Myocyte (in vitro differentiated cells): ENCODE measurements around the gene EPB41L4B. TPM values are rescaled to one million over a fixed set of nuclear protein-coding genes. Genes with fewer than 3 reads are reported as not detected.
"Not testable (repeated sequence)": the region's sequence is repeated elsewhere in the genome, so short reads cannot be mapped to it uniquely, and the experiment has no call there.

Experiments
- DNase-seq: peaks from one replicate; pipeline ENCODE4 v3.0.0-alpha.2; 2012; ENCODE audit warnings: low read depth
- total RNA-seq: library from RNA; depleted of rRNA; stranded (reverse); fragments of >200 nt; gene quantifications from 2 replicates; pipeline ENCODE4 v1.2.3, GENCODE V29; 2014

Gene EPB41L4B
- total RNA-seq, 1 donor from 2014 or later = 0.70 TPM

DNA sequence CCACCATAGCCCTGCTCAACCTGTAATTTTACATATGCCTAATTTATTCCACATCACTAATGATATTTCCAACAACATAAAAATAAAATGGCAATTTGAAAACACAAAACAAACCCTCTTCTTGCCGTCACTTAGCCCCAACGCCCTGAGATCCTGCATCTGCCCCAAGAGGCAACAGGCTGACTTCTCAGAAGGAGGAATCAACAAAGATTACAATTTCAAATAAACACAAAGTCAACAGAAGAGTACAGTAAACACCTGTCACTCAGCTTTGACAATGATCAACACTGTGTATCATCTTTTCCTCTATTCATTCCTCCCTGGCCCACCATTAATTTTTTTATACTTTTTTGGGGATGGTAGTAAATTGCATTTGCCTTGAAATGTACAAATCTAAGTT, 19.8 kb downstream of the EPB41L4B start:
- DNase-seq = no peak

DNA sequence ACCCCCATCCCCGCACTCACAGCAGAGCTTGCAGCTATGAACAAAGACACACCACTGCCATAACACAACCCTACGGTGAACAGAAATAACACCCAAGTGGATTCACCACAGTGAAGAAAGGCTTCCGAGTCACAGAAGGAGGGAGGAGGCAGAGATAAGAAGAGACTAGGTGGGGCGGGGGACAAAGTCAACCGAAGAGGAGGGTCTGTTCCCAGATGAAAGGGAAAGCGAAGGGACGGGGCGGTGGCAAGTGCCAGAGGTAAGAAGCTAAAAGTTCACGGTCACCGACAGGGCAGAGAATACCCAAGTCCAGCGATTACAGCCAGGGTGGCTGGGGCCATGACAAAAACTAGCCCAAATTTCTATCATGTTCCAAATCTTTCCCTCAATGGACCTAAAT, 21.0 kb downstream of the EPB41L4B start:
- no peak for DNase-seq

DNA sequence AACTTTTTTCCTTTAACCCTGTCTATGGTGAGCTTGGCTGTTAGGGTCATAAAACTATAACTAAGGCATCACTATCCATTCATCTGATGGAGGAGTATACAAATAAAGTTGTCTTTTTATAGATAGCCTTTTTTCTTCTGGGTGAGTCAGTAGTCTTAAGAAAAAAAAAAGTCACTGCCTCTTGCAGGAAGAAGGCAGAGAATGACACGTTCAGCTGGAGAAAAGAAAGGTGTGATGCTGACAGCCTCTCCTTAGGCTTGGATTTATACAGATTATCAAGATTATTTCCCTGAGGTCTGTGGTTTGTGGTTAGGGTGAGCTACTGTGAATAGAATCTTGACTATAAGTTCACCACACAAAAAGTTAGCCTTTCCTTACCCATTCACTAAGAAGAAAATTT, 23.0 kb downstream of the EPB41L4B start:
- DNase-seq = no peak

DNA sequence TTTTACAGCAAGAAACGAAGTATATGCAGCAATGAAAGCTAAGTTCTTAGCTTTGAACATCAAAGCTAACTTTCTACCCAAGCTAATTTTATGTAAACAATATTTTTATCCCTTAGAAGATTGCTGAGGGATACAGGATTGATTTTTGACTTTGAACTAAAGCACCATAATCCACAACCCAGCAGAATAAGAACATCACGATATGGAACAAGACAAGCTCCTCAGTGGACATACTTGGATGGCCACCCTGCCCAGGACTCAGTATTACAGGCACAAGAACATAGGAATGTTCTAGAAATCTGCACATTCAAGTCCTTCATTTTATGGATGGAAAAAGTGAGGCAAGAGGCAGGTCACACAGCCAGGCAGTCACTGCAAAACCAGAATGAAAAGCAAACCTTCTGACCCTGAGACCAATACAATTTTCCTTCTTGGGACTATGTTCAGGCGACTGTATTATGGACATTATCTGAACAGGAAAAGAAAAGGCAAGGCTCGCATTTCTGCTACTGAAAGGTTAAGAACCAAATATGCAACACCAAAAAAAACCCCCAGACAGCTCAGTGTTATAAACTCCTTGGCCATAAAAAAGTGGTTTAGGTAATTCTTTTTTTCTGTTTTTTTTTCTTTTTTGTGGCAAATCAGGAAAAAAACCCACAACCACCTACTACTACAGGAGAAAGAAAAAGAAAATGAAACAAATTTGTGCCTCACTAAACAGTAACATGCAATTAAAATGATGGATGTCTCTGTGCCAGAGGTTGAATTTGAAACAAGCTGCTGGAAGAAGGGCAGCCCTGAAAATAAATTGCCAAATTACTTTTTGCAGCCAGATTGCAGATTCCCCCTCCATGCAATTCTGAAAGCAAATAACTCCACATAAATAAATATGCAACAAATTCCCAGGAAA, 25.4 kb downstream of the EPB41L4B start:
- no peak for DNase-seq

DNA sequence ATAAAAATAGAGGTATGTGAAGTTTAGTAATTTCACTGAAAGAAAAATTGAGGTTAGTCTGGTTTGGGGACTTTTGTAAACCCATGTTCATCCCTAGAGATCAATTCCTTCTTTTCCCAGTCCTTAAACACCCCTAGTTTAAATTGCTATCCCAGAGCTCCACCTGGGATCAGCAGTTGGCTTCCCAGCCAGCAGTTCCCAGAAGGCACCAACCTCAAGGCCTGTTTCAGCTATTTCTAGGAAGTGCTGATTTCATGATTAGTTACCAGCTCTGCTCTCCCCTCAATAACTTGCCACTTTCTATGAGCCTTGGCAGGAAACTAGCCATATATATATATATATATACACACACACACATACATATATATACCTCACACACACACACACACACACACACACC, 30.5 kb downstream of the EPB41L4B start:
- DNase-seq = no peak

DNA sequence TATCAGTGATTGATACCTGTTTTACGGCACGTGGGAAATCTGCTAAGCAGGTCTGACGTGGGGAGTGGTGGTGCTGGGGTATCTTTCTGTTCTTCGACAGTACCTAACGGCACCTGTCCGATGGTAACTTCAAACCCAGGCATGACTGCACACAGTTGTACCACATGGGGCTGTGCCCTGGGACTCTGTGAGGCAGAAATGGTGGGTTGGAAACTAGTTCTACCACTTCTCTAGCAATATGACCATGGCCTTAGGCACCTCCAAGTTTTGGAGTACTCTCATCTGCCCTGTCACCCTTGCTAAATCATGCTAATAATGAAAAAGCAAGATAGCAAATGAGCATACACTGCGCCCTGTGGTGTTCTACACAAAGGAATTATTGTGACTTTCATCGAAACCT, 30.9 kb downstream of the EPB41L4B start:
- DNase-seq = no peak

DNA sequence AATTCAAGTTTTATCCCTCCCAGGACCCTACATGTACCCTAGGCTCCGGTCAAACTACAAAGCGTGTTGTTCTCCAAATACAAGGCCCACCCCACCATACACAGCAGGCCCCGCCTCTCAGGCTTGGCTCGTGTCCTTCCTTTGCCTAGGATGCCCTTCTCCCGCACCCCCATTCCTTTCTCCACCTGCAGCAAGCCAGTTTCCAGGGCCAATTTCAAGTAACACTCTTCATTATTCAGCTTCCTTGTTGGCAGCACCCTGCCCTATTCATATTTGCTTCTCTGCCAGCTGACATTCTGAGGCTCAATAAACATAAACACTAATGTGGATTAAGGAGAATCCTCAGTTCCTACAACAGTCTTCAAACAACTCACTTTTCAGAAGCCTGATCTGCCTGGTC, 31.7 kb downstream of the EPB41L4B start:
- DNase-seq = no peak

DNA sequence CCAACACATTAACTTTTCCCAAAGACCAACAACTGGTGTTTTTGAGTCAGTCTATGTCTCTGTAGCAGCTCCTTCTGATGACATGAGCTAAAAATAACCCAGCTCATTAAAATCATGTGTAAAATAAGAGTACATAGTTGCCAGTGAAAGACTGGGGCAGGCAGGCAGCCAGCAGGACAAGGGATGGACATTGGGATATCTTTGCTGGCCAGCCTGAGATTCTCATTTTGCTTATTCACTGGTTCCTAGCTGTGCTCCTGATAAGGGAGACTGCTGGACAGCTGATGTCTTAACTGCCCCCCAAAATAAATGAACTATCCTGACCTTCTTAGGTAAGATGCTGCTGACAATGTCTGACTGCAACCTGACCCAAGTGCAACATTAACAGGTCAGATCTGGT, 33.9 kb downstream of the EPB41L4B start:
- peak; percentile 59 for DNase-seq

DNA sequence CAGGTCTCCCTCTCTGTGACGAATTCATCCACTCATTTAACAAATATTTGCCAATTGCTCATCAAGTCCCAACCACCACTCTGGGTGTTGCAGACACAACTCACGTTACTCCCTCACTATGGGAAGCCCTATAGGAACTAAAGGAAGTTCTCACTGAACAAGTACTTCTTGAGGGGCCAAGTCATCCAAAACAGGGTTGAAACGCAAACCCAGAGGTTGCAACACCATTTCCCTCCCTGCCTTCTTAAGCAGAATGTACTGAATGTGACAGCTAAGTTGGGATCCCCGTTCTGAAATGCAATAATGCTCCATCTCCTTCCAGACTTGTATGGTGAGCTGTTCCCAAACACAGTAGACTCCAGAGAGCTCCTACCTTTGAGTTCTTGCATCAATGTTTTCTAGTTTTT, 34.3 kb downstream of the EPB41L4B start:
- peak; percentile 9 for DNase-seq

DNA sequence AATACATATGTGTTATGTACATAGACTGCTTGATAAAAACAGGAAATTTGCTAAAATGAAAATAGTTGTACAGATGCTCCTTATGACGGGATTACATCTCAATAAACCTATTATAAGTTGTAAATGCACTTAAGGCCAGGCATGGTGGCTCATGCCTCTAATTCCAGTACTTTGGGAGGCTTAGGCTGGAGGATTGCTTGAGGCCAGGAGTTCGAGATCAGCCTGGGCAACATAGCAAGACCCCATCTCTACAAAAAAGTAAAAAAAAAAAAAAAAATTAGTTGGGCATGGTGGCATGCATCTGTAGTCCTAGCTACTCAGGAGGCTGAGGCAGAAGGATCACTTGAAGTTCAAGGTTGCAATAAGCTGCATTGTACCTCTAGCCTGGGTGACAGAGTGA, 37.2 kb downstream of the EPB41L4B start:
- not testable (repeated sequence) for DNase-seq

DNA sequence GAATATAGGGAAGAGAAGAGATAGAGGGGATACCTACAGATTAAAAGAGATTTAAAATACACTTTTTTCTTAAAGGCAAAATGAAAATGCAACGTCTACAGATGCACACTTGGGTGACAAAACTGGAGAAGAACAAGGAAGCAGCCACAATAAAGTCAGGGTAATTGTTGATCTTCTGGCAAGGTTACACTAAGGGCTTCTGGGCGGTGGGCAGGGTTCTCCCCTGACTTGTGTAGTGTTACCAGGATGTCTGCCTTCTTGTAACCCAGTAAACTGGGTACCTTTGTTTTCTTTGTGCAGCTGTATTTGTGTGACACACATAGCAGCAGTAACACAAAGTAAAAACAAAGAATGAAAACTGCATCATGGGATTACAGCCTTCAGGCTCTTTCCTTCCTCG, 37.8 kb downstream of the EPB41L4B start:
- DNase-seq = no peak

DNA sequence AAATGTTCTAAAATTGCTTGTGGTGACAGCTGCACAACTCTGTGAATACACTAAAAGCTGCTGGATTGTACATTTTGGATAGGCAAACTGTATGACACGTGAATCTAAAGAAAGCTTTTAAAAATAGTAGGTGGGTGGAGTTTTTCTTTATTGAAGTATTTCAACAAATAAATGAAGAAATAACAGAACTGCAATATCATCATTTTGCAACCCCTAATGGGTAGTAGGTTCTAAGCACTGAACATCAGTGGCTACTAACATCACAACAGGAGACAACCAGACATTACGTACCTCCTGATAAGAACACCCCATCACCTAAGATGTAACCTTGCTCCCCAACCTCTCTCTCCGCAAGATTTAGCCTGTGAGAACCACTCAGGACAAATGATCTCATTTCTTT, 38.6 kb downstream of the EPB41L4B start:
- DNase-seq = no peak

DNA sequence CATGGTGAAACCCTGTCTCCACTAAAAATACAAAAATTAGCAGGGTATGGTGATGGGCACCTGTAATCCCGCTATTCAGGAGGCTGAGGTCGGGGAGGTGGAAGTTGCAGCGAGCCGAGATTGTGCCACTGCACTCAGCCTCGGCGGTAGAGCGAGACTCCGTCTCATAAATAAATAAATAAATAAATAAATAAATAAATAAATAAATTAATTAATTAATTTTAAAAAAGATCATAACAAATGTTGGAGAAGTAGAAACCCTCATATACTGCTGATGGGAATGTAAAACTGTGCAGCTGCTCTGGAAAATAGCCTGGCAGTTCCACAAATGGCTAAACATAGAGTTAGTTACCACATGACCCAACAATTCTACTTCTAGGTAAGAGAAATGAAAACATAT, 39.3 kb downstream of the EPB41L4B start:
- DNase-seq = peak; percentile 16

DNA sequence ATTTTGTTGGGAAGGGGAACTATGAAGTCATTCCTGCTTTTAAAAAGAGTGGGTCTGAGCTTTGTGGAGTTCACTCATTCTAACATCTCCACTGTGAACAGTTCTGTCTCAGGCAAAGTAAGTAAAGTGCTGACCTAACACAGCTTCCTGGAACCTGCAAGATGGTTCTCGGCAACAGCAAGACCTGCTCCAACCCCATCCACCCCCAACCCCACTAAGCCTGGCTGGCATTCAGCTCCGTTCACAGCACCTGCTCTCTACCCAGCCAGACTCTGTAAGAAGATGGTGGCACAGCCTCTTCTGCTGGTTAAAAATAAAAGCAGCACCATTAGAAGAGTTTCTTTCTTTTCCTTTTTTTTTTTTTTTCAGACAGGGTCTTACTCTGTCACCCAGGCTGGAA, 42.0 kb downstream of the EPB41L4B start:
- DNase-seq = peak; percentile 31

DNA sequence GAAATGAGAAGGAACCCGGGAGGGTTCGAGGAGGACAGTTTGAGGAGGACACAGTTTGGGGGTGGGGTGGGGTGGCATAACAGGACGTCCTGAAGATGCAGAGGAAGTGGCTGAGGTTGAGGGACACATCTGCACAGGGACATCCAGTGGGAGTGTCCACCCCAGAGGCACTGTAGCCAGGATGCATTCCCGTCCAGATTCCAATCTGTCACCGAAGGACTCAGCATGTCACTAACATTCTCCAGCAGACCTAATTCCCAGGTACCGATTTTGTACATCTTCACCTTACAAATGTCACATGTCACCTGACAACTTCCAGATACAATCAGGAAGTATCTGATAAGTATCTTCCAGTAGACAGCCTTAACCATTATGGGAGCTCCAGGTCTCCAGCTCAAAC, 42.6 kb downstream of the EPB41L4B start:
- DNase-seq = no peak

DNA sequence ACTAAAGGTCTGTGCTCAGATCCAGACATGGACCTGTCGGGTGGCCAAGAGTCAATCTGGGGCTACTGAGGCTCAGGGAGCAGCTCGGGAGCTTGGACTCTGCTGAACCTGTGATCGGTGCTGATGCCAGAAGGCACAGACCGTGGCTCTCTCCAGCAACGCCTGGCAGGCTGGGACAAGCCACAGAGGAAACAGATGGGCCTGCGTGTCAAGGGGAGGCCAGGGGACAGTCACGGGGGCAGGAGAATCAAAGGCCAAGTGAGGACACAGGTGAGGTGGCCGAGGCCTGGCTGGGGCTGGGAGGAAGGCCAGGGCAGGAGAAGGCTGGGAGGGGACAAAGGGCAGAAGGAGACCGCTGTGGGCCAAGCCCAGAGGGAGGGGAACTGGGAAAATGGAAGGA, 43.4 kb downstream of the EPB41L4B start:
- peak; percentile 58 for DNase-seq

DNA sequence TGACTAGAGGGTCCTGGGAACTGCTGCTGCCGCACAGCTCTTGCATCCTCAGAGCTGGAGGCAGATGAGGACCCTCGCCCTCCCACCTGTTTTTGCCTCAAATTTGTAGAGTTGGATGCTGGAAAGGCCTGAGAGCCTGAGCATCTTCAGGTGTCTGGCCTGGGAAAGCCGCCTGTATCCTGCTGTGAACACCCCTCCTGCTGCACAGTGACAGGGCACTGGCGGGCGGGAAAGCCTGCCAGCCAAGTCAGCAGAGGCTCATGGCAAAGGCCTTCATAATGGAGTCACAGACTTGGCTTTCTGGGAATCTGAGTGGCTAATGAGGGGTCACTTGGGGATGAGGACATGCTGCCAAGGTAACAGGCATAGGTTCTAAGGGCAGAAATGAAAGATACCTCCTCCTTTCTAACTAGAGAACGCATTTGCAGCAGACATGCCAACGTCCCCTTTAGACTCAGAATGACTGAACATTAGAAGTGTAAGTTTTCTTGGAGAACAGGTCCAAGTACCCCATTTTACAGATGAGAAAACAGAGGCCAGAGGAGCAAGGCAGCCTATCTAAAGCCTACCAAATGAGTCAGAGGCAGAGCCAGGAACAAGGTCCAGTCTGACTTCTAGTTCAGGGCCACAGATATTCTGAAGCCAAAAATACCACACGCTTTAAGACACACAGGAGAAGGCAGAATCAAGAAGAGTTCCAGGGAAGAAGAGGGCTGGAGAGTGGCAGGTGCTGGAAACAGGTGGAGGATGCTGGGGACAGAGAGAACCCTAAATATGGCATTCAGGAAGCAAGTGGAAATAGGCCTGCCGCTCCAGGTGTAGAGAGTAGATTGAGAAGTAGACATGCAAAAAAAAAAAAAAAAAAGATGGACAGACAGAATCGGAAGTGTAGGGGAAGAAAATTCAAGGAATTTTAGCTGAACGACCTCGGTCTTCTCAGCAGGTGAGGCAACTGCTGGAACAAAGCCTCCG, 44.1 kb downstream of the EPB41L4B start:
- peak; percentile 45 for DNase-seq

DNA sequence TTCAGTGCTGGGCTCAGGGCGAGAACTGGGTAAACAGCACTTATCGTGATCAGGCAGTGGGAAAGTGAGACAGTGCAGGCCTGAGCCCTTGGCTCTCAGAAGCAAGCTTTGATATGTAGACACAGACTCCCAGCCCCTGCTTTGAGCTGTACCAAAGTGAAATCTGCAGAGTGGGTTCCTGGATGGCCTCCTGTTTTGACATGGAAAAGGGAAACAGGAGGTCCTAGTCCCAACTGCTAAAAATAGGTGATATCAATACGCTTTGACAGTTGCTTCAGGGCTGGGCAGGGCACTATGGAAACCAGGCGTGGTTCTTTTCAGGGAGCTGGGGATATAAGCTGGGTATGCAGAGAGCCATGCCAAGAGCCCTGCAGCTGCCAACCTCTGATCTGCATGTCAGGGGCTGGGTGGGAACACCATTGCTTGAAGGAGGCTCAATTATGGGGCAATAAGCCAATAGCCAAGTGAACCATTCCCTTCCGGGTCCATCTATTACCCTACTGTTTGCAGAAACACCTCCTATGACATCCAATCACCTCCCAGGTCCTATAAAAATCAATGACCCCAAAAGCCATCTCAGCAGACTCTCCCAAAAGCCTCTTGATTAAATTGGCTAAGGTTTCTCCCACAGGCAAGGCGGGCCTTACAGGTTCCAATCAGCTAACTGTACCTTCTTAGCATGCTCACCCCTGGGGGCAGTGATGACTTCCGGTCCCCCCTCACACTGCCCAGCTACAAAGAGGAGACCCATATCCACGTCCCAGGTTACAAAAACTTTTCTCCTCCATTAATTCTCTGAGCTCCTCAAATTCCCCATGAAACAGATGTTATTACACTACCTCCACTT, 45.8 kb downstream of the EPB41L4B start:
- DNase-seq = peak; percentile 79

DNA sequence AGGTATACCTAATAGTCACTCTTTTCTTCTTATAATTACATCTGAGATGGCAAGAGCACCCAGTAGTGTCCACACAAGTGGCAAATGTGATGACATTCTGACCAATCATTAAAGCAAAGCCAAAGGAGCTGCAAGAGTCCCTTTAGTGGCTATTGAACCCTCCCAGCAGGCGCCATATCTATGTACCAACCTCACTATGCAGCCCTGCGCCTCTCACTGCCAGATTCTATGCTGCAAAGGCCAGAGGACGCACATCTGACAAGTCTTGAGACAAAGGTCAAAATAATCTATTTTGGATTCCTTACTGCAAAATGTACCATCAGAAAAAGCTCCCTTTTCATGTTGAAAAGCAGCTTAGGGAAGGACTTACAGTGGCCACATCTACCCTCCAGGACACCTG, 47.0 kb downstream of the EPB41L4B start:
- DNase-seq = no peak

DNA sequence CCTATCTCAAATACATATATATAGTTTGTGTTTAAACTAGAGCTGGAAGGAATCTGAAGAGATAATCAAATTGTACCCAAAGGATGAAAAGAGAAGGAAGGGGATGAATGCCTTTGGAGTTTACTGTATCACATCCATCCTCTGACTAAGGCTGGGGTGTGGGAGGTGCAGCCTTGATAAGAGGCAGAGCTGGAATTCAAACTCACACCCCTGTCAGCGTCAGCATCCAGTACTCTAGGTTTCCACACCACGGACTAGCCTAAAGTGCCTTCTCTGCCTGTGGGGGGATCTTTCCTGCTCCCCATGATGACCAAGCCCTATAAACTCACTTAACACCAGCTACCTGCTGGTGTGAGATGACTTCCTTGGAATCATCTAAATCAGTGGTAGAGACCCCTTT, 48.1 kb downstream of the EPB41L4B start:
- no peak for DNase-seq

DNA sequence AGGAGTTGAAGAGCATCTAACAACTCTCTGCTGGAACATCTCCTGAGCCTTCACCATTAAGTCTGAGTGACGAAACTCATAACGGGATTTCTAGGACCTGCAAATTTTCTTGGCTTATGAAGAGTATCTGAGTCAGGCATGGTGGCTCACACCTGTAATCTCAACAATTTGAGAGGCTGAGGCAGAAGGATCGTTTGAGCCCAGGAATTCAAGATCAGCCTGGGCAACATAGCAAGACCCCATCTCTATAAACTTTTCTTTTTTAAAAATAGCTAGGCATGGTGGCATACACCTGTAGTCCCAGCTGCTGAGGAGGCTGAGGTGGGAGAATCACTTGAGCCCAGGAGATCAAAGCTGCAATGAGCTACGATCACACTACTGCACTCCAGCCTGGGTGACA, 48.8 kb downstream of the EPB41L4B start:
- no peak for DNase-seq
